ENCODE results near the gene OCRL.

GRCh38 chrX:129577473-129577872, 37.4 kb downstream of the OCRL start:
- no peak for TF ChIP-seq EZH2 (IDR thresholded peaks at IDR 0.05; ENCODE audit: insufficient read depth, low read length)
- TF ChIP-seq, protein P1, sequence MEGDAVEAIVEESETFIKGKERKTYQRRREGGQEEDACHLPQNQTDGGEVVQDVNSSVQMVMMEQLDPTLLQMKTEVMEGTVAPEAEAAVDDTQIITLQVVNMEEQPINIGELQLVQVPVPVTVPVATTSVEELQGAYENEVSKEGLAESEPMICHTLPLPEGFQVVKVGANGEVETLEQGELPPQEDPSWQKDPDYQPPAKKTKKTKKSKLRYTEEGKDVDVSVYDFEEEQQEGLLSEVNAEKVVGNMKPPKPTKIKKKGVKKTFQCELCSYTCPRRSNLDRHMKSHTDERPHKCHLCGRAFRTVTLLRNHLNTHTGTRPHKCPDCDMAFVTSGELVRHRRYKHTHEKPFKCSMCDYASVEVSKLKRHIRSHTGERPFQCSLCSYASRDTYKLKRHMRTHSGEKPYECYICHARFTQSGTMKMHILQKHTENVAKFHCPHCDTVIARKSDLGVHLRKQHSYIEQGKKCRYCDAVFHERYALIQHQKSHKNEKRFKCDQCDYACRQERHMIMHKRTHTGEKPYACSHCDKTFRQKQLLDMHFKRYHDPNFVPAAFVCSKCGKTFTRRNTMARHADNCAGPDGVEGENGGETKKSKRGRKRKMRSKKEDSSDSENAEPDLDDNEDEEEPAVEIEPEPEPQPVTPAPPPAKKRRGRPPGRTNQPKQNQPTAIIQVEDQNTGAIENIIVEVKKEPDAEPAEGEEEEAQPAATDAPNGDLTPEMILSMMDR (IDR thresholded peaks at IDR 0.05; ENCODE audit: insufficient read depth, low read depth, low read length) = no peak
